ENCODE results near the gene ABL1. TPM values are rescaled to one million over a fixed set of nuclear protein-coding genes. Genes with fewer than 3 reads are reported as not detected.

ABL1 gene
- total RNA-seq, 1 experiment from 2014 or later: 83.6 TPM

GRCh38 chr9:130873966-130874365 is 38.9 kb downstream of the ABL1 start:
- Histone ChIP-seq H2AK5ac (ENCODE audit: insufficient read length, low read length) (no peak overlapping the region), H3K9me3 (ENCODE audit: control insufficient read depth, low read depth, low read length) (no peaks in the 10 kb centered on the region), H2BK20ac (ENCODE audit: low read depth, low read length, poor library complexity, severe bottlenecking) (no peak overlapping the region), H3K23me2 (ENCODE audit: insufficient read length, low read depth, low read length, poor library complexity, severe bottlenecking) (no peaks in the 10 kb centered on the region), H3K4me1 (ENCODE audit: insufficient read depth, low read length) (no peaks in the 10 kb centered on the region), H4K91ac (ENCODE audit: insufficient read length, low read depth, low read length) (no peak overlapping the region), H4K8ac (replicated peaks; ENCODE audit: insufficient read length, low read depth, low read length) (no peak overlapping the region), H4K20me1 (ENCODE audit: control insufficient read depth, insufficient read depth, insufficient read length) (no peaks in the 10 kb centered on the region), H3K14ac (ENCODE audit: insufficient read depth, low read length) (no peak overlapping the region), H3K23ac (ENCODE audit: insufficient read length, low read depth, low read length) (no peak overlapping the region), H3K9ac (ENCODE audit: extremely low read depth, insufficient read length, low read length) (no peak overlapping the region), H3K79me2 (ENCODE audit: insufficient read depth, low read length) (no peaks in the 10 kb centered on the region), H3K27me3 (ENCODE audit: insufficient read depth, low read length) (no peaks in the 10 kb centered on the region), H2AFZ (ENCODE audit: low read length) (no peak overlapping the region), H3K79me1 (ENCODE audit: insufficient read depth, low read depth, low read length, poor library complexity, severe bottlenecking) (no peaks in the 10 kb centered on the region), H3K27ac (ENCODE audit: insufficient read length, low read depth, low read length) (no peak overlapping the region), H4K5ac (ENCODE audit: insufficient read length, low read depth, low read length) (no peak overlapping the region), H2BK5ac (ENCODE audit: insufficient read length, low read length) (no peak overlapping the region), H3K4ac (ENCODE audit: low read depth, low read length) (no peak overlapping the region), H3K4me2 (ENCODE audit: insufficient read depth, insufficient read length, low read length) (no peak overlapping the region), H2BK15ac (ENCODE audit: low read depth, low read length) (no peak overlapping the region), H3T11ph (ENCODE audit: low read length) (no peak overlapping the region), H2BK120ac (ENCODE audit: low read depth, low read length, poor library complexity, severe bottlenecking) (no peak overlapping the region), H2BK12ac (ENCODE audit: insufficient read length, low read depth, low read length) (no peak overlapping the region), H3K18ac (ENCODE audit: insufficient read length, low read depth, low read length) (no peak overlapping the region), H3K56ac (ENCODE audit: insufficient read length, low read depth, low read length) (no peak overlapping the region)
- Mint-ChIP-seq H3K27me3 (ENCODE audit: low read depth) (no peaks in the 10 kb centered on the region), H3K4me3 (no peak overlapping the region), H3K36me3 (ENCODE audit: insufficient read depth in 1 of 3, low read depth in 3 of 3) (peaks cover 45 to 82% (median 77%) of the 10 kb centered on the region in 3 experiments), H3K9me3 (no peaks in the 10 kb centered on the region), H3K27ac (no peak overlapping the region), H3K4me1 (no peaks in the 10 kb centered on the region)
- no peak for TF ChIP-seq CTCF (conservative IDR thresholded peaks at IDR 0.05)
- WGBS (ENCODE audit: extremely low coverage, insufficient read length, low lambda C conversion rate): no CpG with 5 or more reads among the region's 8 CpGs
- no peak for DNase-seq
